Neural progenitor cell (in vitro differentiated cells): ENCODE measurements around the gene PPP2R3A.

Experiments
- EZH2phosphoT487 ChIP-seq: fragments of 200-600 bp; sonication (generic); IDR thresholded peaks from 2 replicates; pipeline ENCODE4 v1.6.1; 2017; ENCODE audit warnings: antibody characterized with exemption
- TF ChIP-seq, protein P1 (sequence below): fragments of 200-600 bp; sonication (generic); IDR thresholded peaks from 2 replicates; pipeline ENCODE4 v1.5.1; 2017; ENCODE audit warnings: antibody characterized with exemption, mild to moderate bottlenecking

GRCh38 chr3:135980343-135980742 is 14.8 kb downstream of the PPP2R3A start:
- TF ChIP-seq, protein P1, sequence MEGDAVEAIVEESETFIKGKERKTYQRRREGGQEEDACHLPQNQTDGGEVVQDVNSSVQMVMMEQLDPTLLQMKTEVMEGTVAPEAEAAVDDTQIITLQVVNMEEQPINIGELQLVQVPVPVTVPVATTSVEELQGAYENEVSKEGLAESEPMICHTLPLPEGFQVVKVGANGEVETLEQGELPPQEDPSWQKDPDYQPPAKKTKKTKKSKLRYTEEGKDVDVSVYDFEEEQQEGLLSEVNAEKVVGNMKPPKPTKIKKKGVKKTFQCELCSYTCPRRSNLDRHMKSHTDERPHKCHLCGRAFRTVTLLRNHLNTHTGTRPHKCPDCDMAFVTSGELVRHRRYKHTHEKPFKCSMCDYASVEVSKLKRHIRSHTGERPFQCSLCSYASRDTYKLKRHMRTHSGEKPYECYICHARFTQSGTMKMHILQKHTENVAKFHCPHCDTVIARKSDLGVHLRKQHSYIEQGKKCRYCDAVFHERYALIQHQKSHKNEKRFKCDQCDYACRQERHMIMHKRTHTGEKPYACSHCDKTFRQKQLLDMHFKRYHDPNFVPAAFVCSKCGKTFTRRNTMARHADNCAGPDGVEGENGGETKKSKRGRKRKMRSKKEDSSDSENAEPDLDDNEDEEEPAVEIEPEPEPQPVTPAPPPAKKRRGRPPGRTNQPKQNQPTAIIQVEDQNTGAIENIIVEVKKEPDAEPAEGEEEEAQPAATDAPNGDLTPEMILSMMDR, result no peak
- no peak for TF ChIP-seq EZH2phosphoT487
